Fibroblast of mammary gland (primary cell): ENCODE data around the gene CHADL.

ENCODE experiments used
- DNase-seq: peaks from one replicate; pipeline ENCODE4 v3.0.0-alpha.2; 2010; ENCODE audit warnings: low read depth
- H3K4me3 ChIP-seq: 2 replicates; pipeline ENCODE4 v1.5.1; 2011; ENCODE audit warnings: low read depth, mild to moderate bottlenecking, low read length, moderate library complexity; ENCODE audit not compliant: control insufficient read depth
- TF ChIP-seq, protein P1 (sequence below): conservative IDR thresholded peaks from 2 replicates; pipeline ENCODE4 v1.5.1; 2011; ENCODE audit warnings: low read depth, low read length, inconsistent platforms; ENCODE audit not compliant: control insufficient read depth, insufficient read depth

CHADL gene

DNA sequence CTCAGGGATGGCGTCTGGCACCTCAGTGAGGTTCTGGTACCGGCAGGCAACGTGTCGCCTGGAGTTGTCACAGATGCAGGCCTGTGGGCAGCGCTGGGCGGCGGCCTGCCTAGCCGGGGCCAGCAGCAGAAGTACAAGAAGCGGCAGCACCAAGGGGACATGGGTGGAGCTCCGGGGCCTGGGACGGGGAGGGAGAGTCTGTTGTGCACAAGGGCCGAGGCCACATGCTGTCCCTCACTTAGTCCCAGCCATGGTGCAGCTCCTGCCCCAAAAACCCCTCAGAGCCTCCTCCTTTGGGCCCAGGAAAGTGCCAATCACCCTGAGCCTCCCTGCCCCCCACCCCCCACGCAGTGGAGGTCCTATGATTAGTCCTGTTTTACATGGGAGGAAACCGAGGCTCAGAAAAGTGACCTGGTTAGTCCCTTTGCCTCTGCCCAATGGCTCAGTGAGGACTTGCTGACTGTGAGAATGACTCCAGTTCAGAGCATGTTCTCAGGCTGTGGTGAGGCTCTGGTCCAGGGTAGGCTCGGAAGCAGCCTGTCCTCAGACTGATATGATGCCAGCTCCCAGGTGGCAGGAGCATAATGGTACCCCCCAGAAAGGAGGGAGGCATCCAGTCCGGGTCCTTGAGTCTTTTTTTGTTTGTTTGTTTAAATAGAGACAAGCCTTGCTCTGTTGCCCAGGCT lies 1.1 kb downstream of the CHADL start:
- DNase-seq, result no peak
- TF ChIP-seq, protein P1, sequence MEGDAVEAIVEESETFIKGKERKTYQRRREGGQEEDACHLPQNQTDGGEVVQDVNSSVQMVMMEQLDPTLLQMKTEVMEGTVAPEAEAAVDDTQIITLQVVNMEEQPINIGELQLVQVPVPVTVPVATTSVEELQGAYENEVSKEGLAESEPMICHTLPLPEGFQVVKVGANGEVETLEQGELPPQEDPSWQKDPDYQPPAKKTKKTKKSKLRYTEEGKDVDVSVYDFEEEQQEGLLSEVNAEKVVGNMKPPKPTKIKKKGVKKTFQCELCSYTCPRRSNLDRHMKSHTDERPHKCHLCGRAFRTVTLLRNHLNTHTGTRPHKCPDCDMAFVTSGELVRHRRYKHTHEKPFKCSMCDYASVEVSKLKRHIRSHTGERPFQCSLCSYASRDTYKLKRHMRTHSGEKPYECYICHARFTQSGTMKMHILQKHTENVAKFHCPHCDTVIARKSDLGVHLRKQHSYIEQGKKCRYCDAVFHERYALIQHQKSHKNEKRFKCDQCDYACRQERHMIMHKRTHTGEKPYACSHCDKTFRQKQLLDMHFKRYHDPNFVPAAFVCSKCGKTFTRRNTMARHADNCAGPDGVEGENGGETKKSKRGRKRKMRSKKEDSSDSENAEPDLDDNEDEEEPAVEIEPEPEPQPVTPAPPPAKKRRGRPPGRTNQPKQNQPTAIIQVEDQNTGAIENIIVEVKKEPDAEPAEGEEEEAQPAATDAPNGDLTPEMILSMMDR, result no peak
- H3K4me3 ChIP-seq, result no peak overlapping the region

DNA sequence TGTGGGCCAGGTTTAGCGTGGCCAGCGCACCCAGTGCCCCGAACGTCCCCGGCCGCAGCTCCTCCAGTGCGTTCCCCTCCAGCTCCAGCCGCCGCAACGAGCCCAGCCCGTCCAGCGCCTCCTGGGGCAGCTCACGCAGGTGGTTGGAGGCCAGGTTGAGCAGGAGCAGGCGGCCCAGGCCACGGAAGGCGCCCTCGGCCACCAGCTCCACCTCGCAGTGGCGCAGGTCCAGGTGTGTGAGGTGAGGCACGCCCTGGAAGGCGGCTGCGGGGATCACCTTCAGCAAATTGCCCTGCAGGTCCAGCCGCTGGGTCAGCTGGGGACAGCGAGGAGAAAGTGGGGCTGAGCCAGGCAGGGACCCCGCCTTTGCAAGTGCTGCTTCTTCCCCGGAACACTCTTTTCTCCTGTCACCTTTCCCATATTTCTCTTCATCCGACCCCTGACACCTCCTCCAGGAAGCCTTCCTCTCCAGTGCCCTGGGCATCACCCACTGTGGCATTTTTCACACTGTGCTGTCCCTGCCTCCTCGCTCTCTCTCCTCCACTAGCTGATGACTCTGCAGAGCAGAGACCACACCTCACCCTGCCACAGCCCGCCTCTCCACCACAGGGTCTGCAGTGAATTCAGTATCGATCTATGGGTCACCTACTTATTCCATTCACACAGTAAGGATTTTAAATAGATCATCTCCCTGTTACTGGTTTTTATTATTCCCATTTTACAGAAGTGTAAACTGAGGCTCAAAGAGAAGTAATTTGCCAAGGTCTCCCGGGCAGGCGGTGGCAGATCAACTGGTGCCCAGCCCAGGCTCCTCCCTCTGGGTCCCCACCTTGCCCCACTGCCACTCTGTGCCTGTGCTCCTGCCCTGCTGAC lies 1.9 kb downstream of the CHADL start:
- no peak for DNase-seq
- H3K4me3 ChIP-seq, result no peak overlapping the region
- TF ChIP-seq, protein P1, result no peak

DNA sequence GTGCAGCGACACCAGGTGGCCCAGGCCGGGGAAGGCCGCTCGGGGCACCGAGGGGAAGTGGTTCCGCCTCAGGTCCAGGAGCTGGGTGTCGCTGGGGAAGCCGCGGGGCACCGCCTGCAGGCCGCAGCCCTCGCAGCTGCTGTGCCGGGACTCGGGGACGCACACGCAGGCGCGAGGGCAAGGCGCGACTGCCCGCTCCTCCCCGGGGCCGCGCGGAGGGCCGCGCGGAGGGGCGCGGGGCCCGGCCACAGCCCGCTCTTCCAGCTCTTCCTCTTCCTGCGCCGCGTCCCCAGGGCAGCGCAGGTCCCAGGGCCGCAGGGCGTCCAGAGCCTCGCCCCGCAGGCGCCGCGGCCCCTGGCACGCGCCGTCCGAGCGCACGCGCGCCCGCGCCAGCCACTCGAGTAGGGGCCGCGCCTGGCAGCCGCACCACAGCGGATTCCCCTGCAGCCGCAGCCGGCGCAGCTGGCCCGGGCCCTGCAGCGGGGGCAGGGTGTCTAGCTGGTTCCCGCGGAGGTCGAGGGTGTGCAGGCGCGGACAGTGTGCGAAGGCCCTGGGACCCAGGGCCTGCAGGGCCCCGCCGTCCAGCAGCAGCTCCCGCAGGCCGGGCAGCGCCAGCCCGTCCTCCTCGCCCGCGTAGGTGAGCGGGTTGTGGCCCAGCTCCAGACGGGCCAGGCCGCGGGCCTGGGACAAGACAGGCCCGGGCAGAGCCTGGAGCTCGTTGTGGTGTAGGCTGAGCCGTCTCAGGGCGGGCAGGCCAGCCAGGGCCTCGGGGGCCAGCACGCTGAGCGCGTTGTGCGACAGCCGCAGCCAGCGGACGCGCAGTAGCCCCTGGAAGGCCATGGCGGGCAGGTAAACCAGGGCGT lies 2.8 kb downstream of the CHADL start:
- TF ChIP-seq, protein P1, result no peak
- peak; percentile 26 for DNase-seq
- no peak overlapping the region for H3K4me3 ChIP-seq

DNA sequence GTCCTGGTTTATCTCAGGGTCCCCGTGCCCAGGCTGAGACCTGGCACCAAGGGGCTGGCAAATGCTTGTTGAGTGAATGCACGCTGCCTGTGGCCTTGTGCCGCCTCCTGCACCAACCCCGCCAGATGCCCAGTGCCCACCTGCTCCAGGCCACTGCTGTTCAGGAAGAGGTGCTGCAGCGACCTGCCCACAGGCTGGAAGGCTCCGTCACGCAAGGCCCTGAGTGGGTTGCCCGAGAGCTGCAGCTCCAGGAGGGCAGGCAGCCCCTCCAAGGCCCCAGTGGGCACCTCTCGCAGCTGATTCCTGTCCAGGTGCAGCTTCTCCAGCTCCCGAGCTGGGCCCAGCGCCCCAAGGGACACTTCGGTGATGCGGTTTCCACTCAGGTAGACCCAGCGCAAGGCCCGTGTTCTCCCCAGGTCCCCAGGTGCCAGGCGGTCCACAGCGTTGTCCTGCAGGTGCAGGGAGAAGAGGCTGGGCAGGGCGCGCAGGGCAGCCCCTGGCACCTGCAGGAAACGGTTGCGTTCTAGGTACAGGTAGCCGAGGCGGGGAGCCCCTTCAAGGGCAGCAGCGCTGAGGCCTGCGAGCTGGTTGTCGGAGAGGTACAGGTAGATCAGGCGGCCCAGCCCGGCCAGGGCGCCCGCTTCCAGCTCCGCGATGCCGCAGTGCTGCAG lies 3.6 kb downstream of the CHADL start:
- DNase-seq, result no peak
- TF ChIP-seq, protein P1, result no peak
- no peak overlapping the region for H3K4me3 ChIP-seq

DNA sequence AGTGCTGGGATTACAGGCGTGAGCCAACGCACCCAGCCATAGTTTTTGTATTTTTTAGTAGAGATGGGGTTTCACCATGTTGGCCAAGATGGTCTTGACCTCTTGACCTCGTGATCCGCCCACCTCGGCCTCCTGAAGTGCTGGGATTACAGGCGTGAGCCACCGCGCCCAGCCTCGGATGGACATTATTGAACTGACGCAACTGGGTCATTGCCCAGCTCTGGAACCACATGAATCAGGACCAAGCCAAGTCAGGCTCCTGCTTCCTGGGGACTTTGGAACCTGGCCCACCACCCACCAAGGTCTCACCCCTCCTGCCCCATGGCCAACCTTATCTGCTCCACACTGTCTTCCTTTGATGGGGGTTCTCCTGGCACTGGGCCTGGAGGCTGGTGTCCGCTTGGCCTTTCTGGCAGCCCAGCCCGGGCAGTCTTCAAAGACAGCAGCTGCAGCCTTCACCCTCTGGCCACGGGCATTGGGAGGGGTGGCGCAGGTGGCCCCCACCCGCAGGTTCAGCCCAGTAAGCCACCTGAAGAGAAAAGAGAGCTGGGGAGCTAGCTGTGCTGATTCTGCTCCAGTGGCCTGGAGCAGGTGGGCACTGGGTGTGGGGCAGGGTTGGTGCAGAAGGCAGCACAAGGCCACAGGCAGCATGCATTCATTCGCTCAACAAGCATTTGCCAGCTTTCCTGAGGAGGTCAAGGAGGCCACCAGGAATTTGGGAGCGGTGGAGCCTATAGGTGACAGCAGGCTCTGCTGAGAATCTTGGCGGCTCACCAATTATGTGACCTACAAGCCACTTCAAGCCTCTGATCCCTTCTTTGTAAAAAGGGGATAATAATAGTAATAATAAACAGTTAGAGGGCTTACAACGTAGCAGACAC lies 5.7 kb downstream of the CHADL start:
- TF ChIP-seq, protein P1, result no peak
- DNase-seq, result no peak
- H3K4me3 ChIP-seq, result no peak overlapping the region
